WI38 (cell line): ENCODE data around the gene RHAG.
A peak's percentile ranks its signal among the peaks of the same experiment; 100 is the strongest.
"Not testable (repeated sequence)": the region's sequence is repeated elsewhere in the genome, so short reads cannot be mapped to it uniquely, and the experiment has no call there.

Experiments used
- H3K4me3 ChIP-seq: 2 replicates; pipeline ENCODE4 v1.5.1; 2011; ENCODE audit warnings: low read depth, mild to moderate bottlenecking, control low read depth, low read length
- TF ChIP-seq, protein P1 (sequence below): IDR thresholded peaks from 2 replicates; pipeline ENCODE4 v1.5.1; 2012; ENCODE audit warnings: low read depth, mild to moderate bottlenecking, control low read depth, low read length

The RHAG gene

DNA sequence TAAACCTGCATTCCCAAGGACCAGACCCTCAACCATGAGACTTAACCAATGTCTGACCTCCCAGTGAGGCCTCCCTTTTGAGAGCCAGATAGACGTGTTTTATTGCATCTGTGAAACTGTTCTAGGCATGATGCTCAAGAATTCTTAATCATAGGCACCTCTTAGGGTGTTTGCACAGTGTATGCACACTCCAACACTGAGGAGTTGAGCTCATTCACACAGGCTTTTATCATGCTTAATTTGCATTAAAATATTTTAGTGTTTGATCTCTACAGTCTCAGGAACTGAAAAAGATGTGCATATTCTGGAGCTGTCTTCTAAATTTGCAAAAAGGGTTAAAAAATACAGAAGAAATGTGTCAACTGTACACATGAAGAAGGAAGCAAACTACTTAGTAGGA lies 27.4 kb downstream of the RHAG start:
- no peak overlapping the region for H3K4me3 ChIP-seq
- TF ChIP-seq, protein P1, sequence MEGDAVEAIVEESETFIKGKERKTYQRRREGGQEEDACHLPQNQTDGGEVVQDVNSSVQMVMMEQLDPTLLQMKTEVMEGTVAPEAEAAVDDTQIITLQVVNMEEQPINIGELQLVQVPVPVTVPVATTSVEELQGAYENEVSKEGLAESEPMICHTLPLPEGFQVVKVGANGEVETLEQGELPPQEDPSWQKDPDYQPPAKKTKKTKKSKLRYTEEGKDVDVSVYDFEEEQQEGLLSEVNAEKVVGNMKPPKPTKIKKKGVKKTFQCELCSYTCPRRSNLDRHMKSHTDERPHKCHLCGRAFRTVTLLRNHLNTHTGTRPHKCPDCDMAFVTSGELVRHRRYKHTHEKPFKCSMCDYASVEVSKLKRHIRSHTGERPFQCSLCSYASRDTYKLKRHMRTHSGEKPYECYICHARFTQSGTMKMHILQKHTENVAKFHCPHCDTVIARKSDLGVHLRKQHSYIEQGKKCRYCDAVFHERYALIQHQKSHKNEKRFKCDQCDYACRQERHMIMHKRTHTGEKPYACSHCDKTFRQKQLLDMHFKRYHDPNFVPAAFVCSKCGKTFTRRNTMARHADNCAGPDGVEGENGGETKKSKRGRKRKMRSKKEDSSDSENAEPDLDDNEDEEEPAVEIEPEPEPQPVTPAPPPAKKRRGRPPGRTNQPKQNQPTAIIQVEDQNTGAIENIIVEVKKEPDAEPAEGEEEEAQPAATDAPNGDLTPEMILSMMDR, result no peak

DNA sequence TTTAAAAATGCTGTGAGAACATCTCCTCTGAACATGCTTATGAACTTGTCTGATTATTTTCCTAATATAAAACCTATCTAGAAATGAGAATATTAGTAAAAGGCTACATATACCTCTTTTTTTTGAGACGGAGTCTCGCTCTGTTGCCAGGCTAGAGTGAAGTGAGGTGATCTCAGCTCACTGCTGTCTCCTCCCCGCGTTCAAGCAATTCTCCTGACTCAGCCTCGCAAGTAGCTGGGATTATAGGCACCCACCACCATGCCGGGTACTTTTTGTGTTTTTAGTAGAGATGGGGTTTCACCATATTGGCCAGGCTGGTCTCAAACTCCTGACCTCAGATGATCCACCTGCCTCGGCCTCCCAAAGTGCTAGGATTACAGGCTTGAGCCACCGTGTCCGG lies 28.4 kb downstream of the RHAG start:
- H3K4me3 ChIP-seq, result not testable (repeated sequence)

GRCh38 chr6:49607391-49607982 lies 29.2 kb downstream of the RHAG start:
- no peak overlapping the region for H3K4me3 ChIP-seq
- TF ChIP-seq, protein P1, result no peak

GRCh38 chr6:49606721-49607390 lies 29.8 kb downstream of the RHAG start:
- H3K4me3 ChIP-seq, result no peak overlapping the region
- TF ChIP-seq, protein P1, result peak; percentile 52

DNA sequence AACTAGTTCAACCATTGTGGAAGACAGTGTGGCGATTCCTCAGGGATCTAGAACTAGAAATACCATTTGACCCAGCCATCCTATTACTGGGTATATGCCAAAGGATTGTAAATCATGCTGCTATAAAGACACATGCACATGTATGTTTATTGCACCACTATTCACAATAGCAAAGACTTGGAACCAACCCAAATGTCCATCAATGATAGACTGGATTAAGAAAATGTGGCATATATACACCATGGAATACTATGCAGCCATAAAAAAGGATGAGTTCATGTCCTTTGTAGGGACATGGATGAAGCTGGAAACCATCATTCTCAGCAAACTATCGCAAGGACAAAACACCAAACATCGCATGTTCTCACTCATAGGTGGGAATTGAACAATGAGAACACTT lies 32.6 kb downstream of the RHAG start:
- H3K4me3 ChIP-seq, result not testable (repeated sequence)

DNA sequence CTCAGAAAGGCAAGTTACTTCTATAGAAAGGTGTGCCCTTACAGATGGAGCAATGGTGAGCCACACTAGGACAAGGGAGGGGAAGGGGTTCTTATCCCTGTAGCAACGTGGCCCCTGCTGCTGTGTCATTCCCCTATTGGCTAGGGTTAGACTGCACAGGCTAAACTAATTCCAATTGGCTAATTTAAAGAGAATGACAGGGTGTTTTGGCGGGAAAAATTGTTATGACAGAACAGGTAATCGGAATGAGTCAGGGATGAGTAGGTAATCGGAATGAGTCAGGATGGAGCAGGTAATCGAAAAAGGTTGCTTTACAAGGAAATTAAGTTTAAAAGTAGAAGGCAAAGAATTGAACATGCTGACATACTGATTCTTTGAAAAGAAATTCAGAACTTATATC lies 49.4 kb downstream of the RHAG start:
- not testable (repeated sequence) for H3K4me3 ChIP-seq

- H3K4me3 ChIP-seq, result no peak overlapping the region
- TF ChIP-seq, protein P1, result no peak
Observed at GRCh38 chr6:49582529-49582928, 54.1 kb downstream of the RHAG start.

DNA sequence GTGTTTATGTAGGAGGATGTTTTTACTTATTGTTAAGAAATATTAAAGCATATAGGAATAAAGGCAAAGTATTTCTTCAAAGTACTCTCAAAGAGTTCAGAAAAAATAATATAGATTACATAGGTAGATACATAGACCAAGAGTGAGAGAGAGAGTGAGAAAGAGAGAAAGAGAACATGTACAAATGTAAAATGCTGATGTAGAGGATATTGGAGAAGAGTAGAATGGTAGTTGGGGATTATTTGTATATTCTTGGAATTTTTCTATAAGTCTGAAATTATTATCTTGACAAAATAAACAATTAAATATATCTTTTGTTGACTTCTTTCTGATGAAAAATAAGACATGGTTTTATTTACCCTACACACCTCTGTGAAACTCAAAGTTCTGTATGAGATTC lies 57.0 kb downstream of the RHAG start:
- TF ChIP-seq, protein P1, result no peak
- no peak overlapping the region for H3K4me3 ChIP-seq

DNA sequence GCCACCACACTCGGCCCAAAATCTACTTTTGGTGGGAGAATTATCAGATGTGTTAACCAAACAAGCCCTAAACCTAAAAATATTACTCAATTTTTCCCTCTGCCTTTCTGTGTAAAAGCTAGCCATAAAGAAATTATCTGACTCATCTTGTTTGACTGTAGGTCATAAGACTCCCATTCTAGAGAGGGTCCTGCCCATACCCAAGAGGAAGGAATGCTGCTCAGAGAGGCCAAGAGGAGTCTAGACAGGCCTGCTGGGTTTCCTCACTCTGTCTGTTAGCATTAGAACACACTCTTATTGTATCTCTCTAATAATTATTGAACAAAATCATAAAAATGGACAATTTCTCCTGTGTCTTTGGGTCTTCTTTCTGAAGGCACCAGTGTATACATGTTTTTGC lies 60.0 kb downstream of the RHAG start:
- no peak overlapping the region for H3K4me3 ChIP-seq
- TF ChIP-seq, protein P1, result no peak
